Measurements from ENCODE around the gene UBASH3A.

The UBASH3A gene

GRCh38 chr21:42370894-42371654, 32.6 kb upstream of the UBASH3A start:
- no peak overlapping the region for H4K12ac ChIP-seq (ENCODE audit: low read depth, low read length)

GRCh38 chr21:42373196-42373907, 30.4 kb upstream of the UBASH3A start:
- H4K91ac ChIP-seq (ENCODE audit: low read depth, low read length): no peak overlapping the region
- no peak overlapping the region for H3K27ac ChIP-seq (ENCODE audit: low read depth, low read length)
- no peak overlapping the region for H2BK12ac ChIP-seq (ENCODE audit: low read length)
- H3K9me3 ChIP-seq (ENCODE audit: insufficient read depth, low read depth, low read length): peaks cover 2% of the 10 kb centered on the region
- H3K4me1 ChIP-seq (ENCODE audit: control insufficient read depth in 1 of 2, insufficient read depth in 2 of 2, low read length in 2 of 2): peaks cover 0 to 2% of the 10 kb centered on the region in 2 experiments
- H3K23ac ChIP-seq (ENCODE audit: low read length): no peak overlapping the region
- no peak overlapping the region for H3K4me3 ChIP-seq (ENCODE audit: low read depth, low read length)
- no peak overlapping the region for H3K4ac ChIP-seq (ENCODE audit: low read depth, low read length)
- no peak overlapping the region for H3K18ac ChIP-seq (ENCODE audit: low read length)
- H2AFZ ChIP-seq (ENCODE audit: insufficient read depth, low read length, poor library complexity): no peak overlapping the region
- no peaks in the 10 kb centered on the region for H3K79me2 ChIP-seq (ENCODE audit: control insufficient read depth, insufficient read depth, low read length, poor library complexity)
- H4K8ac ChIP-seq (ENCODE audit: low read depth, low read length): no peak overlapping the region
- H3K79me1 ChIP-seq (ENCODE audit: low read length): no peaks in the 10 kb centered on the region
- H4K12ac ChIP-seq (ENCODE audit: low read depth, low read length): no peak overlapping the region
- H3K14ac ChIP-seq (ENCODE audit: low read length): no peak overlapping the region
- DNase-seq: no peak
- no peak overlapping the region for H3K4me2 ChIP-seq (ENCODE audit: low read length)
- no peak overlapping the region for H3K9ac ChIP-seq (ENCODE audit: low read length)
- H2AK5ac ChIP-seq (ENCODE audit: low read length): no peak overlapping the region
- no CpG with 5 or more reads among the region's 25 CpGs for WGBS (ENCODE audit: extremely low coverage, insufficient coverage, insufficient read length)
- no peaks in the 10 kb centered on the region for H3K27me3 ChIP-seq (ENCODE audit: insufficient read depth, low read length)
- no peaks in the 10 kb centered on the region for H3K36me3 ChIP-seq (ENCODE audit: control insufficient read depth in 1 of 2, insufficient read depth in 2 of 2, low read length in 2 of 2)
- H2BK5ac ChIP-seq (ENCODE audit: low read depth, low read length, poor library complexity): no peak overlapping the region
- H2BK120ac ChIP-seq (ENCODE audit: insufficient read depth, low read length, poor library complexity): no peak overlapping the region

More at GRCh38 chr21:42370894-42371654, 32.6 kb upstream of the UBASH3A start:
- Histone ChIP-seq H3K18ac (ENCODE audit: low read length) (no peak overlapping the region), H3K4me1 (ENCODE audit: control insufficient read depth in 1 of 2, insufficient read depth in 2 of 2, low read length in 2 of 2) (peaks cover 0 to 2% of the 10 kb centered on the region in 2 experiments), H3K79me2 (ENCODE audit: control insufficient read depth, insufficient read depth, low read length, poor library complexity) (no peaks in the 10 kb centered on the region), H3K23ac (ENCODE audit: low read length) (no peak overlapping the region), H3K27ac (ENCODE audit: low read depth, low read length) (no peak overlapping the region), H3K4me2 (ENCODE audit: low read length) (no peak overlapping the region), H4K91ac (ENCODE audit: low read depth, low read length) (no peak overlapping the region), H3K79me1 (ENCODE audit: low read length) (no peaks in the 10 kb centered on the region), H2BK5ac (ENCODE audit: low read depth, low read length, poor library complexity) (no peak overlapping the region), H2BK12ac (ENCODE audit: low read length) (no peak overlapping the region), H3K9ac (ENCODE audit: low read length) (no peak overlapping the region), H2BK120ac (ENCODE audit: insufficient read depth, low read length, poor library complexity) (no peak overlapping the region), H3K4ac (ENCODE audit: low read depth, low read length) (no peak overlapping the region), H3K9me3 (ENCODE audit: insufficient read depth, low read depth, low read length) (peaks cover 2% of the 10 kb centered on the region), H2AK5ac (ENCODE audit: low read length) (no peak overlapping the region), H3K27me3 (ENCODE audit: insufficient read depth, low read length) (no peaks in the 10 kb centered on the region), H2AFZ (ENCODE audit: insufficient read depth, low read length, poor library complexity) (no peak overlapping the region), H3K14ac (ENCODE audit: low read length) (no peak overlapping the region), H3K4me3 (ENCODE audit: low read depth, low read length) (no peak overlapping the region), H3K36me3 (ENCODE audit: control insufficient read depth in 1 of 2, insufficient read depth in 2 of 2, low read length in 2 of 2) (no peaks in the 10 kb centered on the region), H4K8ac (ENCODE audit: low read depth, low read length) (no peak overlapping the region)
- no peak for DNase-seq
- no CpG with 5 or more reads among the region's 18 CpGs for WGBS (ENCODE audit: extremely low coverage, insufficient coverage, insufficient read length)

- Histone ChIP-seq H2AK5ac (ENCODE audit: low read length) (no peak overlapping the region), H3K36me3 (ENCODE audit: control insufficient read depth in 1 of 2, insufficient read depth in 2 of 2, low read length in 2 of 2) (no peaks in the 10 kb centered on the region), H4K12ac (ENCODE audit: low read depth, low read length) (no peak overlapping the region), H3K27ac (ENCODE audit: low read depth, low read length) (no peak overlapping the region), H4K8ac (ENCODE audit: low read depth, low read length) (no peak overlapping the region), H3K9me3 (ENCODE audit: insufficient read depth, low read depth, low read length) (peaks cover 2% of the 10 kb centered on the region), H3K4me3 (ENCODE audit: low read depth, low read length) (no peak overlapping the region), H2AFZ (ENCODE audit: insufficient read depth, low read length, poor library complexity) (no peak overlapping the region), H3K27me3 (ENCODE audit: insufficient read depth, low read length) (no peaks in the 10 kb centered on the region), H2BK5ac (ENCODE audit: low read depth, low read length, poor library complexity) (no peak overlapping the region), H3K4ac (ENCODE audit: low read depth, low read length) (no peak overlapping the region), H3K79me1 (ENCODE audit: low read length) (no peaks in the 10 kb centered on the region), H3K23ac (ENCODE audit: low read length) (no peak overlapping the region), H3K79me2 (ENCODE audit: control insufficient read depth, insufficient read depth, low read length, poor library complexity) (no peaks in the 10 kb centered on the region), H2BK12ac (ENCODE audit: low read length) (no peak overlapping the region), H2BK120ac (ENCODE audit: insufficient read depth, low read length, poor library complexity) (no peak overlapping the region), H3K14ac (ENCODE audit: low read length) (no peak overlapping the region), H3K9ac (ENCODE audit: low read length) (no peak overlapping the region), H4K91ac (ENCODE audit: low read depth, low read length) (no peak overlapping the region), H3K4me2 (ENCODE audit: low read length) (no peak overlapping the region), H3K18ac (ENCODE audit: low read length) (no peak overlapping the region), H3K4me1 (ENCODE audit: control insufficient read depth in 1 of 2, insufficient read depth in 2 of 2, low read length in 2 of 2) (peaks cover 0 to 2% of the 10 kb centered on the region in 2 experiments)
- DNase-seq: no peak
- no CpG with 5 or more reads among the region's 16 CpGs for WGBS (ENCODE audit: extremely low coverage, insufficient coverage, insufficient read length)
Observed at GRCh38 chr21:42373908-42374455, 29.7 kb upstream of the UBASH3A start.

GRCh38 chr21:42374457-42374856, 29.2 kb upstream of the UBASH3A start:
- Histone ChIP-seq H3K79me1 (ENCODE audit: low read length) (no peaks in the 10 kb centered on the region), H3K23ac (ENCODE audit: low read length) (no peak overlapping the region), H4K12ac (ENCODE audit: low read depth, low read length) (no peak overlapping the region), H3K4me3 (ENCODE audit: low read depth, low read length) (no peak overlapping the region), H4K8ac (ENCODE audit: low read depth, low read length) (no peak overlapping the region), H2BK5ac (ENCODE audit: low read depth, low read length, poor library complexity) (no peak overlapping the region), H2AK5ac (ENCODE audit: low read length) (no peak overlapping the region), H3K4me1 (ENCODE audit: control insufficient read depth in 1 of 2, insufficient read depth in 2 of 2, low read length in 2 of 2) (peaks cover 0 to 2% of the 10 kb centered on the region in 2 experiments), H3K4ac (ENCODE audit: low read depth, low read length) (no peak overlapping the region), H3K27me3 (ENCODE audit: insufficient read depth, low read length) (no peaks in the 10 kb centered on the region), H4K91ac (ENCODE audit: low read depth, low read length) (no peak overlapping the region), H3K9ac (ENCODE audit: low read length) (no peak overlapping the region), H2BK12ac (ENCODE audit: low read length) (no peak overlapping the region), H3K79me2 (ENCODE audit: control insufficient read depth, insufficient read depth, low read length, poor library complexity) (no peaks in the 10 kb centered on the region), H3K36me3 (ENCODE audit: control insufficient read depth in 1 of 2, insufficient read depth in 2 of 2, low read length in 2 of 2) (no peaks in the 10 kb centered on the region), H3K27ac (ENCODE audit: low read depth, low read length) (no peak overlapping the region), H3K14ac (ENCODE audit: low read length) (no peak overlapping the region), H2AFZ (ENCODE audit: insufficient read depth, low read length, poor library complexity) (no peak overlapping the region), H3K18ac (ENCODE audit: low read length) (no peak overlapping the region), H3K9me3 (ENCODE audit: insufficient read depth, low read depth, low read length) (peaks cover 2% of the 10 kb centered on the region), H3K4me2 (ENCODE audit: low read length) (no peak overlapping the region), H2BK120ac (ENCODE audit: insufficient read depth, low read length, poor library complexity) (no peak overlapping the region)
- no peak for DNase-seq
- no CpG with 5 or more reads among the region's 7 CpGs for WGBS (ENCODE audit: extremely low coverage, insufficient coverage, insufficient read length)
